ENCODE measurements around the gene OS9.

Gene OS9

GRCh38 chr12:57769594-57769993, 75.7 kb downstream of the OS9 start:
- H3K4me1 ChIP-seq (ENCODE audit: control insufficient read depth, insufficient read depth, low read depth, low read length), result peaks cover 34% of the 10 kb centered on the region

GRCh38 chr12:57770734-57771133, 76.8 kb downstream of the OS9 start:
- Histone ChIP-seq H3K4me2 (ENCODE audit: low read length, poor library complexity, severe bottlenecking) (no peak overlapping the region), H4K8ac (ENCODE audit: low read length) (no peak overlapping the region), H3K9ac (ENCODE audit: low read length) (peak overlapping the region; percentile 95), H2AFZ (ENCODE audit: low read depth, low read length) (no peak overlapping the region), H3K4me3 (ENCODE audit: insufficient read depth in 1 of 2, low read depth in 1 of 2, low read length in 2 of 2) (peak overlapping the region in 1 of 2 experiments; percentile 98), H3K9me3 (ENCODE audit: control insufficient read depth, low read length) (no peaks in the 10 kb centered on the region), H2AK5ac (ENCODE audit: low read length, severe bottlenecking) (no peak overlapping the region), H3K4ac (ENCODE audit: low read depth in 1 of 2, low read length in 2 of 2) (no peak overlapping the region), H4K91ac (ENCODE audit: low read length) (no peak overlapping the region), H3K14ac (ENCODE audit: low read length in 2 of 2) (no peak overlapping the region), H3K27me3 (ENCODE audit: control insufficient read depth in 1 of 2, insufficient read depth in 1 of 2, low read length in 2 of 2) (peaks cover 19 to 21% of the 10 kb centered on the region in 2 experiments), H2BK120ac (ENCODE audit: low read depth, low read length) (no peak overlapping the region), H3K18ac (ENCODE audit: low read depth in 1 of 2, low read length in 2 of 2) (no peak overlapping the region), H3K36me3 (ENCODE audit: control insufficient read depth in 1 of 2, insufficient read depth in 2 of 2, low read depth in 1 of 2, low read length in 2 of 2) (peaks cover 25 to 41% of the 10 kb centered on the region in 2 experiments), H3K23ac (ENCODE audit: low read length in 2 of 2) (no peak overlapping the region), H2BK5ac (ENCODE audit: low read depth, low read length, poor library complexity, severe bottlenecking) (no peak overlapping the region), H2BK15ac (ENCODE audit: low read depth, poor library complexity, severe bottlenecking) (no peak overlapping the region), H2BK12ac (ENCODE audit: low read length in 2 of 2) (no peak overlapping the region), H3K79me1 (replicated peaks; ENCODE audit: low read length, poor library complexity, severe bottlenecking) (peaks cover 15% of the 10 kb centered on the region), H3K27ac (ENCODE audit: low read length, poor library complexity, severe bottlenecking) (no peak overlapping the region), H3K4me1 (ENCODE audit: control insufficient read depth, insufficient read depth, low read depth, low read length) (peaks cover 23% of the 10 kb centered on the region)
- WGBS, result 80% methylated on average over 4 of the region's 4 CpGs
- no peak for DNase-seq

More at GRCh38 chr12:57769594-57769993, 75.7 kb downstream of the OS9 start:
- Histone ChIP-seq H3K4me3 (ENCODE audit: insufficient read depth in 1 of 2, low read depth in 1 of 2, low read length in 2 of 2) (no peak overlapping the region), H2BK15ac (ENCODE audit: low read depth, poor library complexity, severe bottlenecking) (no peak overlapping the region), H3K23ac (ENCODE audit: low read length in 2 of 2) (no peak overlapping the region), H3K4ac (ENCODE audit: low read depth in 1 of 2, low read length in 2 of 2) (no peak overlapping the region), H3K36me3 (ENCODE audit: control insufficient read depth in 1 of 2, insufficient read depth in 2 of 2, low read depth in 1 of 2, low read length in 2 of 2) (peaks cover 21 to 33% of the 10 kb centered on the region in 2 experiments), H3K14ac (ENCODE audit: low read length in 2 of 2) (no peak overlapping the region), H4K8ac (ENCODE audit: low read length) (no peak overlapping the region), H3K27ac (ENCODE audit: low read length, poor library complexity, severe bottlenecking) (no peak overlapping the region), H3K18ac (ENCODE audit: low read depth in 1 of 2, low read length in 2 of 2) (no peak overlapping the region), H3K9ac (ENCODE audit: low read length) (no peak overlapping the region), H4K91ac (ENCODE audit: low read length) (no peak overlapping the region), H2AFZ (ENCODE audit: low read depth, low read length) (no peak overlapping the region), H2BK12ac (ENCODE audit: low read length in 2 of 2) (no peak overlapping the region), H2AK5ac (ENCODE audit: low read length, severe bottlenecking) (no peak overlapping the region), H3K4me2 (ENCODE audit: low read length, poor library complexity, severe bottlenecking) (no peak overlapping the region), H2BK120ac (ENCODE audit: low read depth, low read length) (no peak overlapping the region), H3K79me1 (replicated peaks; ENCODE audit: low read length, poor library complexity, severe bottlenecking) (peaks cover 14% of the 10 kb centered on the region), H3K27me3 (ENCODE audit: control insufficient read depth in 1 of 2, insufficient read depth in 1 of 2, low read length in 2 of 2) (peaks cover 31 to 33% of the 10 kb centered on the region in 2 experiments), H2BK5ac (ENCODE audit: low read depth, low read length, poor library complexity, severe bottlenecking) (no peak overlapping the region), H3K9me3 (ENCODE audit: control insufficient read depth, low read length) (no peaks in the 10 kb centered on the region)
- 99% methylated on average over 11 of the region's 11 CpGs for WGBS
- DNase-seq, result no peak
